ENCODE data around the gene HOMER1.
"Not testable (repeated sequence)": the region's sequence is repeated elsewhere in the genome, so short reads cannot be mapped to it uniquely, and the experiment has no call there.

Gene HOMER1

DNA sequence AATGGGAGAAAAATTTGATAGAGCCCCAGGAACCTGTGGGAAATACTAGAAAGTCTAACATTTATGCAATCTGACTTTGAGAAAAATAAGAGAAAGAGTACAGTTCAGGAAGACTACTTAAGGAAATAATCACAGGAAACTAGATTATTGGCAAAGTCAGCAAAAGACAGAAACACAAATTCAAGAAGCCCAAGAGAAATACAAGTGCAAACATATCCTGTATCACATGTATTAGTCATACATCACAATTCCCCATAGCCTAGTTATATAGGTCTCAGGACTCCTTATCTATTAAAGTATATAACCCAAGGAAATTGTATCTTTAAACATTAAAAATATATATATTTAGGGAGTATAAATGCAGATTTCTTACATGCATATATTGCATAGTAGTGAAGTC, 100.8 kb downstream of the HOMER1 start:
- DNase-seq = no peak

DNA sequence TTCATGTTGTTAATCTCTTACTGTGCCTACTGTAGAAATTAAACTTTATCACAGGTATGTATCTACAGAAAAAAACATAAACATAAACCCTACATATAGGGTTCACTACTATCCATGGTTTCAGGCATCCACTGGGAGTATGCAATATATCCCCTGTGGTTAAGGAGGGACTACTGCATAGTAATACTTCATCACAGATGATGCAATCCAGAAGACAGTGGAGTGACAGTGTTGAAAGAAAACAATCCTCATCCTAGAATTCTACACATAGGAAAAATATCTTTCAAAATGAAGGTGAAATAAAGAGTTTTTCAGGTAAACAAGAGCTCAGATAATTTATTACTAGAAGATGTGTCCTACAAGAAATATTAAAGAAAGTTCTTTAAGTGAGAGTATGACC, 105.9 kb downstream of the HOMER1 start:
- no peak for DNase-seq

DNA sequence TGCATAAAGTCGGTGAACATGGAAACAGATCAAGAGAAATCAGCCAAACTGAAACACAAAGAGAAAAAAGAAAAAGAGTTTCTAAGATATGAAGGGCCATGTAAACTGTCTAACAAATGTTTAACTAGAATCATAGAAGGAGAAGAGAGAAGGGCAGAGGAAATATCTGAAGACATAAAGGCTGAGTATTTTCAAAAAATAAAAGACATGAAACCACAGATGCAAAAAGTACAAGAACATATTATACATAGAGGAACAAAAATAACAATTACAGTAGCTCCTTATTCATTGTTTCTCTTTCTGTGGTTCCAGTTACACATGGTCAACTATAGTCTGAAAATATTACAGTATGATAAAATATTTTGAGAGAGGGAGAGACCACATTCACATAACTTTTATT, 106.3 kb downstream of the HOMER1 start:
- DNase-seq = no peak

DNA sequence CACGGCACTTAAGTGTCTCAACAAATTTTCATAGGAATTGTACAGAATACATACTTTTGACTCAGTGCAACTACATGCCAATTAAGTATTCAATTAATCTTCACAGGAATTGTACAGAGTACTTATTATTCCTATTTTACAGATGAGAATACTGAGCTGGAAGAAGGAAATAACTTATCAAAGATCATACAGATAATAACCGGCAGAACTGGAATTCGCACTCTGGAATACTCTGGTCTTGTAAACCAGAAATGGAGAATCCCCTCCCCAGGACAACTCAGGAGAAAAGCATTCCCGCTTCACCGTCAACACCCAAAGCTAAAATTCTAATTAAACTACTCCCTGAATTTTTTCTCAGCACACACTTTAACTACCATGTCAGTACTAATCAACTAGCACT, 112.7 kb downstream of the HOMER1 start:
- no peak for DNase-seq

DNA sequence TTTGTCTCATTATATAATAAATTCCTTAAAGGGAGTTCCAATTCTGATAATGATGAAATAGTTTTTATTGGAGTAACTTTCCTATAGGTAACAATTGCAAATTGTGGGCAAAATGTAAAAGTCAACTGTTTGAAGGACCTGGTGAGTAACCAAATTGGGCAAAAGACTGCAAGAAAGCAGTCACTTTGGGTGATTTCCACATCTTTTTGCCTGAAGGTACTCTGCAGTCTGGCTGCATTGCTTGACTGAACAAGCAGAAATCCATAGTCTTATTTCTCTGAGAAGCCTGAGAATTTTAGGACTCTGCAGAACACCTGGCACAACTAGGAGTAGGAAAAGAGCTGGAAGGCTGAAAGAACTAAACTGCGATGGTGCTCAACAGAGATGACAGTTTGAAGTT, 114.9 kb downstream of the HOMER1 start:
- DNase-seq = no peak

DNA sequence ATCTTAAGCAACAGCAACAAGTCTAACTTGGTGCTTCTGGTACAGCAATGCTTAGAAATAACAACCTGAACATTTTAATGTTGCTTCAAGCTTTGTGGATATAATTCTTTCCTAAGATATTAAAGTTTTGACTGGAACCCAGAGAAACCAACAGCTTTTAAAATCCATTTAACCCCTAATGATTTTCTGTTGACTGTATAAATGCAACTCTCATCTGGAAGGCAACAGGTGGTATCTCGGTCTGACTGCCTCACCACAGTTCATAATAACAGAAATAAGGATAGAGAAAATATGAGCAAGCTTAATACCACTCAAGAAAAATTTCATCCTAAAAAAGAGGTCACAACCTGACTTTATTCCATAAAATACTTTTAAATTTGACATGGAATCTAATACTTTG, 116.9 kb downstream of the HOMER1 start:
- no peak for DNase-seq

DNA sequence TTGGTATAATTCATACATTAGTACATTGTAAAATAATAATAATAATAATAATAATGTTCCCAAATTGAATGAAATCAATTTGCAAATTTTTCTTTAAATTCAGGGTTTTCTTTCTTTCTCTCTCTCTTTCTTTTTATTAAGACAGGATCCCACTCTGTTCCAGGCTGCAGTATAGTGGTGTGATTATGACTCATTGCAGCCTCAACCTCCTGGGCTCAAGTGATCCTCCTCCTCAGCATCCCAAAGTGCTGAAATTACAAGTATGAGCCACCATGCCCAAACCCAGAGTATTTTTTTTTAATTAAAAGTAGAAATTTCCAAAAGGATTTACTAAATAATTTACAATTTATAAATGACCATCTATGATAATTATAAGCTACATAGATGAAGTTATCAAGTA, 117.7 kb downstream of the HOMER1 start:
- no peak for DNase-seq

DNA sequence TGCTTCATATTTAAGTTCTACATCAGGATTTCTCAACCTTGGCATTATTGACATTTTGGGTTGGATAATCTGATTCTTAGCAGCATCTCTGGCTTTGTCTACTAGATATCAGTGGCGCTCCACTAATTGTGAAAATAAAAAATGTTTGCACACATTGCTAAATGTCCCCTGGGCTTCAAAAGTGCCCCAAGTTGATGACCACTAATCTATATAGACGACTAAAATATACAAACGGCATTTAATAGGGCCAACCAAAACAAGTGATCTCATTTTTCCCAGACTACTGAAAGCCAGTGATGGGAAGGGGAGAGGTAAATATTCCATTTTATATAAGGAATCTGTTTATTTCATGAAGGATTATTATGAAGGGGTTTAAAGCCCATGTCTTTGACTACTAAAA, 118.6 kb downstream of the HOMER1 start:
- DNase-seq = no peak

DNA sequence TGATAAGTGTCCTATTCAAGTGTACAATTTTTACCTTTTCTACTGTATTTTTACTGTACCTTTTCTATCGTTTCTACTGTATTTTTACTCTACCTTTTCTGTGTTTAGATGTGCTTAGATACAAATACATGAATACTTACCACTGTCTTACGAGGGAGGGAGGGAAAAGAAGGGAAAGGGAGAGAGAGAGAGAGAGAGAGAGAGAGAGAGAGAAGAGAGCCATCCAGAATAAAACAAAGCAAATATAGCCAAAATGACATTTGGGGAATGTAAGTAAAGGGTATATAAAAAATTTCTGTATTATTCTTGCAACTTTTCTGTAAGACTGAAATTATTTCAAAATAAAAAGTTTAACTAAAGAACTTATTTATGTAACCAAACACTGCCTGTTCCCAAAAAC, 121.2 kb downstream of the HOMER1 start:
- no peak for DNase-seq

DNA sequence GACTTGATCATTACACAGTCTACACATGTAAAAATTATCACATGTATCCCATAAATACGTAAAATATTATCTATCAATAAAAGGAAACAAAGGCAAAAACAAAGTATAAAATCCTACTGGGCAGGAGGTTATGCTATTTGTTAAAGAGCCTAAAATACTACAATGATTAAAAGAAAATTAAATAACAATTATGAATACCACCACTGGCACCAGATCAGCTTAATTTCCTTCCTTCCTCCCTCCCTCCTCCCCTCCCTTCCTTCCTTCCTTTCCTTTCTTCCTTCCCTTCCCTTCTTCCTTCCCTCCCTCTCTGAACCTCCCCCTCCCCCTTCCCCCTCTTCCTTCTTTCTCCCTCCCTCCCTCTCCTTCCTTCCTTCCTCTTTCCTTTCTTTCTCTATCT, 127.3 kb downstream of the HOMER1 start:
- DNase-seq = no peak

DNA sequence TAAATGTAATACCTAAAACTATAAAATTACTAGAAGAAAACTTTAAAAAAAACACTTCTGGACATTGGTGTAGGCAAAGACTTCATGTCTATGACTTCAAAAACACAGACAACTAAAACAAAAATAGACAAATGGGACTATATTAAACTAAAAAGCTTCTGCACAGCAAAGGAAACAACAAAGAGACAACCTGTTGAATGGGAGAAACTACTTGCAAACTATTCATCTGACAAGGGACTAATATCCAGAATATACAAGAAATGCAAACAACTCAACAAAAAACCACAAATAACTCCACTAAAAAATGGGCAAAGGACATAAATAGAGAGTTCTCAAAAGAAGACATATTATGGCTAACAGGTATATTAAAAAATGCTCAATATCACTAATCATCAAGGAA, 128.8 kb downstream of the HOMER1 start:
- DNase-seq = not testable (repeated sequence)

DNA sequence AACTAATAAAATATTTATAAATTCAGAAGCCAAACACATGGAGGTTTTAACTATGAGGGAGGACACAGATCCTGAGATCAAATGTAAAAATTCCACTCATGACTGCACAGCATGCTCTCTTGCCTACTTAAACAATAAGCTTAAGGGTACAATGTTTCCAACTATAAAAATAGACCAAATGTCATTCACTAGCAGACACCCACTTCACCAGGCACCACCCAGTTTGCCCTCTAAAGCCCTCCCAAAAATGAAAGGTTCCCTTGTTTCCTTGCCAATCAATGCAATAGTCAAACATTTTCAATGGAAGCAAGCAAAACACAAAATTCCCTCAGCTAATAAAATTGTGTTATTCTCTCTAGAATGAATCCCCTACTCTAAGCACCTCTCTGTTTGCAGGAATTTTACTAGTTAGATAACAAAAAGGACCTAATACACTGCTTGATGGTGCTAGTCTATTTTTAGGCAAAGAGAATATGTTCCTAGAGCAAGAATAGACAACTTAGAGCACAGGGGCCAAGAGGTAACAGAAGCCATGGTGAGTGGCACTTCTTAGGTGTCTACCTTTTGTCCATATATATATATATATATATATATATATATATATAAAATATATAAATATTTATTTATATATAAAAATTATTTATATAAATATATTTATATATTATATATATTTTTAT, 135.3 kb downstream of the HOMER1 start:
- DNase-seq = no peak

DNA sequence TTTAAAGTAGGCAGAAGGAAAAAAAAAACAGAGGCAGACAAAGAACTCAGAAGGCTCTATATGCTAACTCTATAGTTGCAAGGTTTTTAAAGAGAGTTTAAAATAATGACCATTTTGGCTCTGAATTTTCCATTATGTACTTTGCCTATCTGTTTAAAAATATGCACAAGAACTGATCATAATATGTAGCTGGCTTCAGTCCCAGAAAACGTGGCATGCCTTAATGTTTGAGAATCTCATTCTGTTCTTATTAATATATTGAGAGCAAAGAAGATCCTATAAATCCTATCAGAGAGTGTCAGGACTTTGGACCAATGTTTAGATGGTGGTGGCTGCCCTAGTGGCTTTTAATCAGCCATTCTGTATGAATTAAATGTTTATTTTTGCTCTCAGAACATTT, 156.5 kb downstream of the HOMER1 start:
- no peak for DNase-seq

DNA sequence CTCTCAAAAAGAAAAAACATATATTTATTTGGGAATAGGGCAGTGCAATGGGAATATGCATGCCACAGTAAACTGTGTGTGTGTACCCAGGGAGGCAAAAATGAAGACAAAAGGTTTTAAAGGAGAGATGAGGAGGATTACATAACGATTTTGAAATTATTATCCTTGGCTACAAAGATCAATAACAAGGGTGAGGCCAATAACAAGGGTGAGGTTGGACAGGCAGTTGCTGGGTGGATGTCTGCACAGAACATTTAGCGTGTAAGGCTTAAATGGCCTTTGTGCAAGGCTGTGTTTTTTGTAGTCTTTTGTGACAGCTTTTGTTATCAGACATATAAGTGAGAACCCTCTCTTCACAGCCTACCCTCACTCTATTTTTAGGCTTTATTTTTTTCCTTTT, 164.1 kb downstream of the HOMER1 start:
- no peak for DNase-seq

DNA sequence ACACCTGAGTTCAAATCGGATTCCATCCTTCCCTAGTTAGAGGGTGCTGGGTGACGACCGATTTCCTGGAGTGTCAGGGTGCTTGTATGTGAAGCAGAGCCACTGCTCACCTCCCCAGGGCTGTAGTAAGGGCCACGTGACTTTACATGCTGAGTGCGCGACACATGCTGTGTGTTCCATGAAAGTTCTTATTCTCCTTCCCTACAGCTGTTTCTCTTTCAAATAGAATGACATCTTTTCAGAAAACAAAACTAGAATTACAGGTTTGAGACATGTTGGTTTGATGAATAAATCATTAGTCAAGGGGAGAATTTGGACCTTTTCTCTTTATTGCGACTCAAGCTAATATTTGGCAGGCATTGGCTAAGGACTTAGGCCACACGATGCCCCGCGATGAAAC, 164.9 kb downstream of the HOMER1 start:
- DNase-seq = no peak

DNA sequence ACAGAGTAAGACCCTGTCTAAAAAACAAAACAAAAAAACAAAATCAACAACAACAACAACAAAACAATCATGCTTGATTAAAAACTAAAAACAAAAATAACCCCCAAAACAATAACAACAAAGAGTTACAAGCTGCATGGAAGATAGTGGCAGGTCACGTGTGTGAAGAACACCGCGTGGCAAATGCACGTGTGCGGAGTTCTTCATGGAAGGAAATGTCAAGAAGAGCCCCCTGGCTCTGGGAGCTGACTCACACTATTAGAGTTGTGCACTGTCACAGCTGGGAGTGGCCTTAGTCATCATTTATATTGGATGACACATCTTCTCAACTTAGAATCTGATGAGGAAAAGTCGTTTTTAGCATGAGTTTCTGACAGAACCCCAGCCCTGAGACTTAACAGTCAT, 167.5 kb downstream of the HOMER1 start:
- DNase-seq = no peak

DNA sequence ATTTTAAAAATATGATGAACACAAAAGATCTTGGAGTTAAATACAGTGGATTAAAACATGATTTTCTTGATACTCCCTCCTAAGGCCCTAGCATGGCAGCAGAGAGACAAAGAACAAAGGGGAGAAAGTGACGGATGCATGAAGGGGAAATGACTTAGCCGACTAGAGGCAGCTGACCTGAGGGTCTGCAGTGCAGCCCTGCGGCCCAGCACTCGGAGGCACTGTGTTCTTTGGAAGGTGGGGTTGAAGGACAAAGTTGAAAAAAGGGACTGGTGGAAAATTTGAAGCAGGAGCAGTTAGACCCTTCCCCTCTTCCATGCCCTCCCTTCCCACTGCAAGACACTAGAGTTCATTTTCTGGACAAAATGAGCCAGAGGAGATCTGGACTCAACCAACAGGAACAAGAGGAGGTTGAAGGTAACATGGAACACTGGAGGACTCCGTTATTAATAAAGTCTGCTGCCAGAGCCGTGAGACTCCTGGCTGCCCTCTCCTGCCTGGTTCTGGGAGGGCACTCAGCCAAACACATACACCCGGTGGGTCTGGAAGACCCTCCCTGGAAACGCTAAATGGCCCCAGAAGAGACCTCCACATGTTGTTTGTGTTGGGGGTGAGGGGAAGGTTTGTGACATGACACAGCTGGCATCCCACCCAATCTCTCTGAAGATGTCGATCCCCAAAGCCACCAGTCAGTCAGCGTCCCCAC, 179.9 kb downstream of the HOMER1 start:
- no peak for DNase-seq

DNA sequence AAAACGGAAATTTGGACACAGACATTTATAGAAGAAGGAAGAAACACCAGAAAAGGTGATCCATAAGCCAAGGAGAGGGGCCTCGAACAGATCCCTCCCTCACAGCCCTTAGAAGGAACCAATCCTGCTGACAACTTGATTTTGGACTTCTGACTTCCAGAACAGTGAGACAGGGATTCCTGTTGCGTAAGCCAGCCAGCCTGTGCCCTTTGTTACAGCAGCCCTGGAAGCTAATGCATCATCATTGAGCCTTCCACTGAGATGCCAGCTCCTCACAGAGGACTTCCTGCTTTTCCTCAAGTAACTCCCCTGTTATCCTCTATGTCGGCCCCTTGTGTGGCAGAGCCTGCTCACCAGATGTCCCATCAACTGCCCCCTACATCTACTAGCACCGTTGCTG, 183.9 kb downstream of the HOMER1 start:
- DNase-seq = no peak

DNA sequence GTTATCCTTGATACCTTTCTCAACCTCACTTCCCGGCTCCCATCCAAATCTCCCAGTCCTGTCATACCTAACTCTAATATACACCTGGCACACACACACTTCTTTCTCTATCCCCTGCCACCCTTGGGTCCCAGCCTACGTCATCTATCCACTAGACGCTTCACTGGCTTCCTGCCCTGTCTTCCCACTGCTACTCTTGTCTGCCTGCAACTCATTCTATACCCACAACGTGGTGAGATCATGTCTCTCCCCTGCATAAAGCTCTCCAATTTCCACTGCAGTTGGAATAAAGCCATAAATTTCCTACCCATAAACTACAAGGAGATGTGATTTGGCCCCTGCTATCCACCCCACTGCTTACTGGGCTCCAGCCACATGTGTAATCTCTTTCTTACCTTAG, 184.5 kb downstream of the HOMER1 start:
- DNase-seq = no peak

All from inflammatory macrophage treated with lipopolysaccharide for 1 hour (primary cell).